HG02870 (cell line): ENCODE data around the gene ADAM30.

Source experiments
- ATAC-seq: cut with Tn5 transposase; IDR thresholded peaks from one replicate; pipeline ENCODE4 v1.9.1; 2021; ENCODE audit warnings: mild to moderate bottlenecking, moderate library complexity; ENCODE audit not compliant: unreplicated experiment

The ADAM30 gene

GRCh38 chr1:119909890-119910596, 13.7 kb upstream of the ADAM30 start:
- no peak for ATAC-seq

- ATAC-seq, result no peak
These were observed 12.3 kb upstream of the ADAM30 start for GRCh38 chr1:119908661-119909060.

- no peak for ATAC-seq
These were observed 10.8 kb upstream of the ADAM30 start for GRCh38 chr1:119906927-119907652.

DNA sequence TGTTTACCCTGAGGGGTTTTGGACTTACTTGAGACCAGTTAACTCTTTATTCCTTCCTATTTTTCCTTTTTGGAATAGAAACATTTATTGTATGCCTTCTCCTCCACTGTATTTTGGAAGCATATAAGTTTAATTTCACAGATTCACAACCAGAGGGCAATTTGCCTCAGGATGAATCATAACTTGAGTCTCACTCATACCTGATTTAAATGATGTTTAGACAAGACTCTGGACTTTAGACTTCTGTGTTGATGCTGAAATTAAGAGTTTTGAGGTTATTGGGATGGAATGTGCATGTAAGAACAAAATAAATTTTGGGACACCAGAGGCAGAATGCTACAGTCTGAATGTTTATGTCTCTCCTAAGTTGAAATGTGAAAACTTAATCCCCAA, 7.1 kb upstream of the ADAM30 start:
- no peak for ATAC-seq

- no peak for ATAC-seq
These were observed 6.6 kb upstream of the ADAM30 start for GRCh38 chr1:119902775-119903442.

- ATAC-seq, result no peak
These were observed 2.8 kb upstream of the ADAM30 start for GRCh38 chr1:119898981-119899720.

GRCh38 chr1:119898530-119898929, 2.2 kb upstream of the ADAM30 start:
- no peak for ATAC-seq

DNA sequence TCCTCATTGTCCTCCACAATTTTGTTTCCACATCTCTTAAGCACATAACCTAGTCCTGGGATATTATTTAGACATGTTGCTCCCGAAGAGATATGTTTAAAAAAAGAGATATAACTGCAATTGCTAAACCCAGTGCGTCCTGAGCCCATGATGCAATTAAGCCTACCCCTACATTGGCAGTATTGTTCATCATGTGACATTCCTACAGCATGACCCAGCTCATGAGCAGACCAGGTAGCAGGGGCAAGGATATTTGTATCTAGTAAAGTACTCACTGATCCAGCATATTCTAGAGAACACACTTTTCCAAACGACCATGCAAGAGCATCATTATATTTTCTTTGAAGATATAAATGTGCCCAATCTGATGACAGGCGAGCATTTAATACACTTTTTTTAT, 1.2 kb downstream of the ADAM30 start:
- no peak for ATAC-seq

DNA sequence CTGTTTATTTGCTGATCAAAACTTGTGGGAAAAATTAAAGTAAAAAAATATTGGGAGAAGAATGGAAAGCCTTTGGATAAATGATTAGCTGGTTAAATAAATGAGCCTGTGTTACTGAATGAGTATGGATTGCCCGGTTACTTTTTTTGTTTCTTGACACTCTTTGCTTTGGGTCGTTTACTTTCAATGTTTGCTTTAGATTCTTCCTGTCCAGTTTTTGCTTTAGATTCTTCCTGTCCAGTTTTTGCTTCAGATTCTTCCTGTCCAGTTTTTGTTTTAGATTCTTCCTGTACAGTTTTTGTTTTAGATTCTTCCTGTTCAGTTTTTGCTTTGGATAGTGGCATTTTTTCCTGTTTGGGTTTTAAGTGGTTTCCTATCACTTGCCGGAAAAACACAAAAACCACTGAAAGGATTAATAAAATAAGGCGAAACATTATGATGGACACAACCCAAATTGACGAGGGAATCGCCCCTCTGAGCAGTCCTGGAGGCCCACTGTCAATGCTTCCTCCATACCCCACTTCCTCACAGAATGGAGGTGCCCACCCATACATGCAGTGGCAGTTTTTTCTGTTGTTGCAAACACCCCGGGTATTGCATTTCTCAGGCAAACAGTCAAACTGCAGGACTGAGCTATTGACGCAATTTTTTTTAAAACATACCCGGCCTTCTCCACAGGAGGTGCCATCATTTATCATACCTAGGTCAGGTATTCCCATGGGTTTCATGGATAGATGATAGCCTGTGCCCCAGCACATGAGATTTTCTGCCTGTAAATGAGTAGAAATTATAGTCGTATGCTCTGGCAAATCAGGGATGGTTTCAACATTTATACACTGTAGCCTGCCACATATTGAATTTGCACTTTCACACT, 2.3 kb downstream of the ADAM30 start:
- ATAC-seq, result no peak

GRCh38 chr1:119893238-119893791, 3.0 kb downstream of the ADAM30 start:
- no peak for ATAC-seq

GRCh38 chr1:119891386-119891785, 4.9 kb downstream of the ADAM30 start:
- no peak for ATAC-seq

- ATAC-seq, result no peak
These were observed 7.8 kb downstream of the ADAM30 start for GRCh38 chr1:119888476-119888875.

- no peak for ATAC-seq
These were observed 8.9 kb downstream of the ADAM30 start for GRCh38 chr1:119887427-119887826.

DNA sequence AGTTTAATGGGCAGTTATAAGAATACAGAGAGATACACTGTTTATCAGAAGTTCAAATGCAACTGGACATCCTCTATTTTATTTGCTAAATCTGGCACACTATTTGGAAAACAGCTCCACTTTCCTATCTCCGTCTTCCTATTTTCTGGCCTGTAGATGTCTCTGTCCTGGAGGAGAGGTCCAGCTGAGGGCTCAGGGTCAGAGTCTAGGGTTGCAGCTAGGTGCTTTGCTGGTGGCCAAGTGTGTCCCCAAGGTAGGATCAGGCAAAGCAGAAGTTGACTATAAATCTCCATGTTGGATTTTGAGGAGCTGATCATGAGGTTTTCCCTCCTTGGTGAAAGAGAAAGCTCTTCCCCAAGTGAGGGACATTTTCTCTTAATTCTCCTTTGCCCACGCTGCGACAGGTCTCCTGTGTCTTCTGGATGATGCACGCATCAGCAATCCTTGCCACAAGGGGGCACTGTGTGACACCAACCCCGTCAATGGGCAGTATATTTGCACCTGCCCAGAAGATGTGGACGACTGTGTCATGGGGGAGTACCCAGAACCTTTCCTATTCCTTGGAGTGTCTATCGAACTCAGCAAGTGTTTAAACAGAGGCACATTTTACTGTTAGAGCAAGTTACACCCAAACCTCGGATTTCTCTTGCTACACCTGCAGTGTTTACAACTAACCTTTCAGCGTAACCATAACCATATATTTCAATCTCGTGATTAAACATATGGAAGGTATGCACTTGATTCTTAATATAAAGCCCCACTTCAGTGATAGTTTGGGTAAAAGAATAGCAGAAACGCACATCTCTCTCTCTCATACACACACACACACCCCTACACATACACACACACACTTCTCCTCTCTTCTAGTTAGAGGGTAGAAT, 10.2 kb downstream of the ADAM30 start:
- ATAC-seq, result no peak

DNA sequence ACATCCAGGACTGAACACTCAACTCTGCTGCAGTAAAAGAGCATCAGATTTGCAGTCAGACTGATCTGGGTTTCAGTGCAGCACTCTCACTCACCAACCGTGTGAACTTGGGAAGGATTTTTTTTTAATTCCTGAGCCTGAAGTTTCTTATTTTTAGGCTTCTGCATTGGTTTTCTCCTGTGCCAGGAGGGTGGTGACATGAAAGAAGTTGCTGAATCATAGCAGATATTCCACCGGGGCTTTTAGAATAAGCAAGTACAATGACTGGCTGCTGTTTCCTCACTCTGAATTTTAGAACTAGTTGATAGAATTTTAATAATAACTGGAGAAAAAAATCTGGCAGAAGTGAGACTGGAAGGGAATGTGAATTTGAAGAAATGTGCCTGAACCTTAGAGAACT, 11.6 kb downstream of the ADAM30 start:
- no peak for ATAC-seq

- no peak for ATAC-seq
These were observed 12.5 kb downstream of the ADAM30 start for GRCh38 chr1:119883826-119884225.

GRCh38 chr1:119882132-119883049, 13.9 kb downstream of the ADAM30 start:
- ATAC-seq, result no peak
